ENCODE measurements around the gene PIP4K2B. TPM values are rescaled to one million over a fixed set of nuclear protein-coding genes. Genes with fewer than 3 reads are reported as not detected.
A peak's percentile ranks its signal among the peaks of the same experiment; 100 is the strongest.

The PIP4K2B gene
- total and polyA plus RNA-seq, 2 experiments from 2014 or later, result 17.4 to 116 TPM

- Histone ChIP-seq H3K9me3 (ENCODE audit: low read depth) (no peaks in the 10 kb centered on the region), H3K27me3 (no peaks in the 10 kb centered on the region), H3K27ac (no peak overlapping the region), H3K36me3 (peaks cover 26% of the 10 kb centered on the region), H3K4me1 (ENCODE audit: low read depth) (no peaks in the 10 kb centered on the region), H3K4me3 (no peak overlapping the region)
- TF ChIP-seq CTCF (IDR thresholded peaks at IDR 0.05; ENCODE audit: low read depth, low read length), result peak; percentile 41
- DNase-seq (ENCODE audit: low read depth in 1 of 2, low spot score in 1 of 2), result peak in 1 of 2 donors; percentile 52
These were observed 16.3 kb upstream of the PIP4K2B start for GRCh38 chr17:38815576-38816193.

- Histone ChIP-seq H3K27ac (no peak overlapping the region), H3K9me3 (ENCODE audit: low read depth) (no peaks in the 10 kb centered on the region), H3K4me3 (no peak overlapping the region), H3K27me3 (no peaks in the 10 kb centered on the region), H3K4me1 (ENCODE audit: low read depth) (no peaks in the 10 kb centered on the region), H3K36me3 (peaks cover 46% of the 10 kb centered on the region)
- TF ChIP-seq CTCF (IDR thresholded peaks at IDR 0.05; ENCODE audit: low read depth, low read length), result no peak
- no peak for DNase-seq (ENCODE audit: low read depth in 1 of 2, low spot score in 1 of 2)
These were observed 10.5 kb upstream of the PIP4K2B start for GRCh38 chr17:38809828-38810227.

GRCh38 chr17:38800237-38800760, 943 bp upstream of the PIP4K2B start:
- peak overlapping the region; percentile 100 for H3K27ac ChIP-seq
- no peak for TF ChIP-seq CTCF (IDR thresholded peaks at IDR 0.05; ENCODE audit: low read depth, low read length)
- DNase-seq (ENCODE audit: low read depth in 1 of 2, low spot score in 1 of 2), result no peak

GRCh38 chr17:38798614-38799500, 499 bp downstream of the PIP4K2B start:
- peak in 1 of 2 donors; percentile 55 for DNase-seq (ENCODE audit: low read depth in 1 of 2, low spot score in 1 of 2)
- Histone ChIP-seq H3K27me3 (no peaks in the 10 kb centered on the region), H3K27ac (peak overlapping the region; percentile 100), H3K4me1 (ENCODE audit: low read depth) (peaks cover 13% of the 10 kb centered on the region), H3K9me3 (ENCODE audit: low read depth) (no peaks in the 10 kb centered on the region), H3K36me3 (peaks cover 18% of the 10 kb centered on the region), H3K4me3 (peak overlapping the region; percentile 88)
- no peak for TF ChIP-seq CTCF (IDR thresholded peaks at IDR 0.05; ENCODE audit: low read depth, low read length)

More at GRCh38 chr17:38800237-38800760, 943 bp upstream of the PIP4K2B start:
- peak overlapping the region; percentile 88 for H3K4me3 ChIP-seq
- no peaks in the 10 kb centered on the region for H3K9me3 ChIP-seq (ENCODE audit: low read depth)
- H3K27me3 ChIP-seq, result no peaks in the 10 kb centered on the region
- peaks cover 13% of the 10 kb centered on the region for H3K4me1 ChIP-seq (ENCODE audit: low read depth)
- peaks cover 26% of the 10 kb centered on the region for H3K36me3 ChIP-seq

- no peaks in the 10 kb centered on the region for H3K9me3 ChIP-seq (ENCODE audit: low read depth)
- no peak for TF ChIP-seq CTCF (IDR thresholded peaks at IDR 0.05; ENCODE audit: low read depth, low read length)
- DNase-seq (ENCODE audit: low read depth in 1 of 2, low spot score in 1 of 2), result no peak
- no peaks in the 10 kb centered on the region for H3K27me3 ChIP-seq
- H3K4me3 ChIP-seq, result peak overlapping the region; percentile 88
- H3K27ac ChIP-seq, result peak overlapping the region; percentile 100
- peaks cover 14% of the 10 kb centered on the region for H3K4me1 ChIP-seq (ENCODE audit: low read depth)
- H3K36me3 ChIP-seq, result peaks cover 15% of the 10 kb centered on the region
These were observed 1.5 kb downstream of the PIP4K2B start for GRCh38 chr17:38797828-38798227.
